Coronary artery (tissue), 2 donors: Measurements from ENCODE around the gene JAZF1.
"Not testable (repeated sequence)": the region's sequence is repeated elsewhere in the genome, so short reads cannot be mapped to it uniquely, and the experiment has no call there.

Experiments
- DNase-seq: peaks from one replicate; pipeline ENCODE4 v3.0.0-alpha.2; 2017; ENCODE audit warnings: low spot score
- H3K27ac ChIP-seq, 2 donors: fragments of 200-600 bp; sonication (generic); one replicate each; pipeline ENCODE4 v1.5.1; 2016 to 2019
- H3K4me3 ChIP-seq: fragments of 200-600 bp; sonication (generic); 2 replicates; pipeline ENCODE4 v1.5.1; 2016; ENCODE audit warnings: mild to moderate bottlenecking, moderate library complexity
- TF ChIP-seq, protein P1 (sequence below): fragments of 200-600 bp; sonication (generic); IDR thresholded peaks from one replicate; pipeline ENCODE4 v1.5.1; 2019; ENCODE audit warnings: antibody characterized with exemption

JAZF1 gene

DNA sequence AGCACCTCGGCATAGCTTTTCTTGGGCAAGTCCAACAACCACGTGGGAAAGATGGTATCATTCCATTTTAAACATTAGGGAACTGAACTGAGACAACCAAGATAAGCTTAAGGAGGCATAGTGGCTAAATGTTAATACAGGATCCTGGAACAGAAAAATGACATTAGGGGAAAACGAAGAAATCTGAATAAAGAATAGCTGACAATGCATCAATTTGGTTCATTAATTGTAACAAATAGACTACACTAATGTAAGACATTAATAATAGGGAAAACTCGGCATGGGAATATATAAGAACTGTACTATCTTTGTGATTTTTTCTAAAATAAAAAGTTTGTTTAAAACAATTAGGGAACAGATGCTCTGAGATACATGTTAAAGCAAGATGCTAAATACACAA lies 165.4 kb downstream of the JAZF1 start:
- no peak for DNase-seq
- TF ChIP-seq, protein P1, sequence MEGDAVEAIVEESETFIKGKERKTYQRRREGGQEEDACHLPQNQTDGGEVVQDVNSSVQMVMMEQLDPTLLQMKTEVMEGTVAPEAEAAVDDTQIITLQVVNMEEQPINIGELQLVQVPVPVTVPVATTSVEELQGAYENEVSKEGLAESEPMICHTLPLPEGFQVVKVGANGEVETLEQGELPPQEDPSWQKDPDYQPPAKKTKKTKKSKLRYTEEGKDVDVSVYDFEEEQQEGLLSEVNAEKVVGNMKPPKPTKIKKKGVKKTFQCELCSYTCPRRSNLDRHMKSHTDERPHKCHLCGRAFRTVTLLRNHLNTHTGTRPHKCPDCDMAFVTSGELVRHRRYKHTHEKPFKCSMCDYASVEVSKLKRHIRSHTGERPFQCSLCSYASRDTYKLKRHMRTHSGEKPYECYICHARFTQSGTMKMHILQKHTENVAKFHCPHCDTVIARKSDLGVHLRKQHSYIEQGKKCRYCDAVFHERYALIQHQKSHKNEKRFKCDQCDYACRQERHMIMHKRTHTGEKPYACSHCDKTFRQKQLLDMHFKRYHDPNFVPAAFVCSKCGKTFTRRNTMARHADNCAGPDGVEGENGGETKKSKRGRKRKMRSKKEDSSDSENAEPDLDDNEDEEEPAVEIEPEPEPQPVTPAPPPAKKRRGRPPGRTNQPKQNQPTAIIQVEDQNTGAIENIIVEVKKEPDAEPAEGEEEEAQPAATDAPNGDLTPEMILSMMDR: no peak
- Histone ChIP-seq H3K27ac (no peak overlapping the region), H3K4me3 (no peak overlapping the region)

DNA sequence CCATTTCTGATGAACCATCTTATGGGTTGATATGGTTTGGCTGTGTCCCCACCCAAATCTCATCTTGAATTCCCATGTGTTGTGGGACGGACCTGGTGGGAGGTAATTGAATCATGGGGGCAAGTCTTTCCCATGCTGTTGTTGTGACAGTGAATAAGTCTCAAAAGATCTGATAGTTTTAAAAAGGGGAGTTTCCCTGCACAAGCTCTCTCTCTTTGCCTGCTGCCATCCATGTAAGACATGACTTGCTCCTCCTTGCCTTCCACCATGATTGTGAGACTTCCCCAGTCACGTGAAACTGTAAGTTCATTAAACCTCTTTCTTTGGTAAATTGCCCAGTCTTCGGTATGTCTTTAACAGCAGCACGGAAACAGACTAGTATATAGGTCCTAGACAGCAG lies 166.3 kb downstream of the JAZF1 start:
- not testable (repeated sequence) for H3K27ac ChIP-seq, DNase-seq, H3K4me3 ChIP-seq

DNA sequence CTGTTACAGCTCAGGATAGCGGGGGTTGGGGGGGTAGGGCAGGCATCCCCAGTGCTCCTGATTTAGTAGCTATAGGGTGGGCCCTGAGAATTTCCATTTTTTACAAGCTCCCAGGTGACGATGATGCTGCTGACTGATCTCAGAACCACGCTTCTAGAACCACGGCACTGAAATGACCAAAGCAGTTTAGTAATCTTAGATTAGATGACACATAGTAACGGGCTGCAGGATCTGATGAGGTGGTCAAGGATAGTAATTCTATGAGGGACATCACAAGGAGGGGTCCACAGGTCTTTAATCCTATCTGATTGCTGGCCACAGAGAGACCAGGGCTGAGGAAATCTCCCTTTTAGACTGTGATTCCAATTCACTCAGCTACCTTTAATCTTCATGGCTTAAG lies 167.2 kb downstream of the JAZF1 start:
- TF ChIP-seq, protein P1: no peak
- Histone ChIP-seq H3K27ac (no peak overlapping the region), H3K4me3 (no peak overlapping the region)
- DNase-seq: no peak

DNA sequence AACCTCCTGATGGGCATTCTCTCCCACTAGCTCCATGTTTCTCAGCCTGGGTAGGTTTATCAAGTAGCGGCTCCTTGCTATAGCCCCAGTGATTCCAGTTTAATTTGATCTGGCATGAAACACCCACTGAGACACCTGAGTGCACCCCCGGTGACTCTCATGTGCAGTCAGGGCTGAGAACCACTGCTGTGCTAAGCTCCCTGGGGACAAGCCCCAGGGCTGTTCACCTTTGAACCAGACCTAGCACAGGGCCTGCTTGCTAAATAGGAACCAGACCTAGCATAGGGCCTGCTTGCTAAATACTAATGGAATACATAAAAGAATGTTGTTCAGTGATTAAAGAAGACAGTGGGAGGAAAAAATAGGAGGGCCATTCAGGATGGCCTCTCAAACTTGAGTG lies 167.6 kb downstream of the JAZF1 start:
- Histone ChIP-seq H3K27ac (no peak overlapping the region), H3K4me3 (no peak overlapping the region)
- DNase-seq: no peak
- TF ChIP-seq, protein P1: no peak

DNA sequence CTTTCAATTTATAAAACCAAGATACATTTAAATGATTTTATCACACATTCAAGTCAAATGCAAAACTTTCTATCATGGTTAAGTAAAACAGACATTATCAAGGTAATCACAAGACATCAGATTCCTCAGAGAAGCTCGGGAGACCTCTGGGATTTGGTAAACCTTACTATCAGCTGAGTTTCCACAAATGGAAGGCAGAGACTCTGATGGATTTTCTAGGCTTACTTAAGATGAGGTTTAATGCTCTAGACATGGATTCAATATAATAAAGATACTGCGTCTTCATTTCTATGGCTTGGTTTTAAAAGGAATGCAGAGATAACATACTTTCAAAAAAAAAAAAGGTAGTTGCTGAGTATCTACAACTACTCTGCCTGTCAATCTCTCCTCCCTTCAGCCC lies 171.7 kb downstream of the JAZF1 start:
- no peak overlapping the region for H3K27ac ChIP-seq
- H3K4me3 ChIP-seq: no peak overlapping the region
- TF ChIP-seq, protein P1: no peak
- DNase-seq: no peak

DNA sequence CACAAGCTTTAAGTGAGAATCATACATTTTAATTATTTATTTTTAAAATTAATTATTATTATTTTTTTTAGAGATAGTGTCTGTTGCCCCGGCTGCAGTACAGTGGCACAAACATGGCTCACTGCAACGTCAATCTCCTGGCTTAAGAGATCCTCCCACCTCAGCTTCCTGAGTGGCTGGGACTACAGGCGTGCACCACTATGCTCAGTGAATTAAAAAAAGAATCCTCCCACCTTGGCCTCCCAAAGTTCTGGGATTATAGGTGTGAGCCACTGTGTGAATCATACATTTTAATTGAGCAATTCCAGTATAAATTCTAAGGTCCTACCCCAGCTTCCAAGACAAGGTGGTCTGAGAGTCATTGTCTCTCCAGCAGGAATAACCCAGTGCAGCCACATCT lies 172.4 kb downstream of the JAZF1 start:
- DNase-seq: no peak
- Histone ChIP-seq H3K4me3 (no peak overlapping the region), H3K27ac (no peak overlapping the region)
- TF ChIP-seq, protein P1: no peak

DNA sequence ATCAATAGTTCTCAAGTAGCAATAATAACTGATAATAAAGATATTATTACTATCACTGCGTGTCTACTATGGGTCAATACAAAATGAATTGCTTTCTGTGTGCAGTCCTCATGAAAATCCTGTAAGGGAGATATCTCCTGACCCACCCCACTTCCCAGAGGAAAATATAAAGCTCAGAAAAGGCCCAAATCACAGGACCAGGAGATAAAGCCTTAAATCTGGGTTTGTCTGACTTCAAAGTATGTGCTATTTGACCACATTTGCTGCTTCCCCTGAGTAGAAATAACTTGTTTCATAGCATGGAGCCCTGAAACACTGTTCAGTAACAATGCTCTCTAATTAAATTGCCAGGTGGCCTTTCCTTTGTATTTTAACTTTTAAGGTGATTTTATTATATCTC lies 174.1 kb downstream of the JAZF1 start:
- DNase-seq: no peak
- Histone ChIP-seq H3K27ac (no peak overlapping the region), H3K4me3 (no peak overlapping the region)
- TF ChIP-seq, protein P1: no peak

DNA sequence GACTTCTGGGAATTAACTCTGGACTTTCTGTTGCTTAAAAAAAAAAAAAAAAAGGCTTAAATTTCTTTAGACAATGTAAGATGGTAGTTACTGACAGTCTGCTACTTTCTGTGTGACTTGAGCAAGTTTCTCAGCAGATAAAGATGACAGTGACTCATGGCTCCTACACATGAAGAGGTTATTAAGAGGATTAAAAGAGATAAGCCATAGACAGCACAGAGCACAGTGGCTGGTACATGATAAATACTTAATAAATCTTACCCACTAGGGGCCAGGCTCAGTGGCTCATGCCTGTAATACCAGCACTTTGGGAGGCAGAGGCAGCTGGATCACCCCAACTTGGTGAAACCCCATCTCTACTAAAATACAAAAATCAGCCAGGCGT lies 174.8 kb downstream of the JAZF1 start:
- TF ChIP-seq, protein P1: no peak
- DNase-seq: no peak
- Histone ChIP-seq H3K4me3 (no peak overlapping the region), H3K27ac (no peak overlapping the region)
